ENCODE data around the gene HECTD1. TPM values are rescaled to one million over a fixed set of nuclear protein-coding genes. Genes with fewer than 3 reads are reported as not detected.
A peak's percentile ranks its signal among the peaks of the same experiment; 100 is the strongest.
"Not testable (repeated sequence)": the region's sequence is repeated elsewhere in the genome, so short reads cannot be mapped to it uniquely, and the experiment has no call there.

The HECTD1 gene
- total RNA-seq, 1 donor from 2014 or later = 143 TPM

DNA sequence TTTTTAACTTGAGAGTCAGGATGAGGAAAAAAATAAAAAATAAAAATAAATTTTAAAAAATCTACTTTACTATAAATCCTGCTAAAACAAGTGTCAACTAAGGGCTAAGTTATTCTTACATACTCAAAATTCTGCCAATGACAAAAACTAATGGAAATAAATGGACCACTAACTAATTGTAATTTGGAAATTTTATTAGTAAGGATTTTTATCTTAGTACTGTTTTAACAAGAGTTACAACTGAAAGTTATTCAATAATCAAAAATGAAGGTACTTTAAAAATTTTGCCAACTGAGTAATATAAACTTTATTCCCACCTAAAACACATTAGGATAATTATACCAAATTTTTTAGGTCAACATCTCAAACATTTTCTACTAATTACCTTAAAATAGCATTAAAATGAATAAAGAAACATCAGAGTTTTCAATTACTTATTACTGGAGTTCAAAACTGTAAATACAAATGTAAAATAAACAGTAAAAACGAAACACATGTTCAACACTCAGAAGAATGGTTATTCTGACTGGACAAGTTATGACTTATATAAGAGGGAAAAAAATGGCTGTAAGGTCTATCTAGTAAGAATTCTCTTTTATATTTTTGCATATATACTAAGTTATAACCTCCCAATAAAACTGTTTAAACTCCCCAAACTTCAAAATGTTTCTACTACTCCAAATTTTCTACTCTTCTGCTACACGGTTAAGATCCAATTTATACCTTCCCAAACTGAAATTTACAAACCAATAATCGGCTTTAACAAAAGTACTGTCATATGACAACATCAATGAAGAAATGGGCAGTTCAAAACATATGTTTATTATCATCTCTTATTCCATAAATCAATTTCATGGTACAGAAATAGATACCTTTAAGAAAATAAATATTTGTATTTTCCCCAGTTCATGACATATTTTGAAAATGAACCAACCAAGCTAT lies 2.7 kb downstream of the HECTD1 start:
- Mint-ChIP-seq H3K36me3 (peaks cover 30% of the 10 kb centered on the region), H3K4me1 (ENCODE audit: unreplicated experiment) (peaks cover 18% of the 10 kb centered on the region), H3K9me3 (no peaks in the 10 kb centered on the region), H3K27me3 (no peaks in the 10 kb centered on the region), H3K27ac (peak overlapping the region; percentile 41), H3K4me3 (peak overlapping the region; percentile 86)
- DNase-seq (ENCODE audit: extremely low spot score, unreplicated experiment) = no peak
- TF ChIP-seq, protein P1, sequence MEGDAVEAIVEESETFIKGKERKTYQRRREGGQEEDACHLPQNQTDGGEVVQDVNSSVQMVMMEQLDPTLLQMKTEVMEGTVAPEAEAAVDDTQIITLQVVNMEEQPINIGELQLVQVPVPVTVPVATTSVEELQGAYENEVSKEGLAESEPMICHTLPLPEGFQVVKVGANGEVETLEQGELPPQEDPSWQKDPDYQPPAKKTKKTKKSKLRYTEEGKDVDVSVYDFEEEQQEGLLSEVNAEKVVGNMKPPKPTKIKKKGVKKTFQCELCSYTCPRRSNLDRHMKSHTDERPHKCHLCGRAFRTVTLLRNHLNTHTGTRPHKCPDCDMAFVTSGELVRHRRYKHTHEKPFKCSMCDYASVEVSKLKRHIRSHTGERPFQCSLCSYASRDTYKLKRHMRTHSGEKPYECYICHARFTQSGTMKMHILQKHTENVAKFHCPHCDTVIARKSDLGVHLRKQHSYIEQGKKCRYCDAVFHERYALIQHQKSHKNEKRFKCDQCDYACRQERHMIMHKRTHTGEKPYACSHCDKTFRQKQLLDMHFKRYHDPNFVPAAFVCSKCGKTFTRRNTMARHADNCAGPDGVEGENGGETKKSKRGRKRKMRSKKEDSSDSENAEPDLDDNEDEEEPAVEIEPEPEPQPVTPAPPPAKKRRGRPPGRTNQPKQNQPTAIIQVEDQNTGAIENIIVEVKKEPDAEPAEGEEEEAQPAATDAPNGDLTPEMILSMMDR (conservative IDR thresholded peaks at IDR 0.05) = no peak

DNA sequence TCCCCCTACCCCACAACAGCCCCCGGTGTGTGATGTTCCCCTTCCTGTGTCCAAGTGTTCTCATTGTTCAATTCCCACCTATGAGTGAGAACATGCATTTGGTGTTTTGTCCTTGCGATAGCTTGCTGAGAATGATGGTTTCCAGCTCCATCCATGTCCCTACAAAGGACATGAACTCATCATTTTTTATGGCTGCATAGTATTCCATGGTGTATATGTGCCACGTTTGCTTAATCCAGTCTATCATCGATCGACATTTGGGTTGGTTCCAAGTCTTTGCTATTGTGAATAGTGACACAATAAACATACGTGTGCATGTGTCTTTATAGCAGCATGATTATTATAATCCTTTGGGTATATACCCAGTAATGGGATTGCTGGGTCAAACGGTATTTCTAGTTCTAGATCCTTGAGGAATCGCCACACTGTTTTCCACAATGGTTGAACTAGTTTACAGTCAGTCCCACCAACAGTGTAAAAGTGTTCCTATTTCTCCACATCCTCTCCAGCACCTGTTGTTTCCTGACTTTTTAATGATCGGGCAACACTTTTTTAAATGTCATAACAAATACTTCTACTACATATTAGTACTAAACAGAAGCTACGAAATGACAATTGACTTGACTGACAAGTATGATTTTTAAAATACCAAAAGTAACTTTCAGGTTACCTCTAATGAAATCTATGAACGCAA lies 3.5 kb downstream of the HECTD1 start:
- not testable (repeated sequence) for DNase-seq (ENCODE audit: extremely low spot score, unreplicated experiment); H3K27ac Mint-ChIP-seq; H3K4me3 Mint-ChIP-seq; H3K27me3 Mint-ChIP-seq; H3K9me3 Mint-ChIP-seq
- Mint-ChIP-seq H3K4me1 (ENCODE audit: unreplicated experiment) (peaks cover 14% of the 10 kb centered on the region), H3K36me3 (peaks cover 32% of the 10 kb centered on the region)

DNA sequence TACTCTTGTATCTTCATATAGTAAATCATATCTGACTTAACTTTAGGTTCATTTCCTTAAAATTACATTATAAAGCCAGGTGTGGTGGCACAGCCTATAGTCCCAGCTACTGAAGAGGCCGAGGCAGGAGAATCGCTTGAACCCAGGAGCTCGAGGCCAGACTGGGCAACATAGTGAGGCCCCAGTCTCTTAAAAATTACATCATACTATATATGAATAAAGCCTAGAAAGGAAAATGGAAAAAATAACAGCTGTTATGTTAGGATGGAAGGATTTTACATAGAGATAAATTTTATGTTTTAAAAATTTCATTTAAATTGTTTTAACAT lies 4.2 kb downstream of the HECTD1 start:
- Mint-ChIP-seq H3K36me3 (peaks cover 32% of the 10 kb centered on the region), H3K27ac (no peak overlapping the region), H3K4me1 (ENCODE audit: unreplicated experiment) (peaks cover 10% of the 10 kb centered on the region), H3K4me3 (no peak overlapping the region), H3K9me3 (no peaks in the 10 kb centered on the region), H3K27me3 (no peaks in the 10 kb centered on the region)
- no peak for DNase-seq (ENCODE audit: extremely low spot score, unreplicated experiment)
- TF ChIP-seq, protein P1 (conservative IDR thresholded peaks at IDR 0.05) = no peak

DNA sequence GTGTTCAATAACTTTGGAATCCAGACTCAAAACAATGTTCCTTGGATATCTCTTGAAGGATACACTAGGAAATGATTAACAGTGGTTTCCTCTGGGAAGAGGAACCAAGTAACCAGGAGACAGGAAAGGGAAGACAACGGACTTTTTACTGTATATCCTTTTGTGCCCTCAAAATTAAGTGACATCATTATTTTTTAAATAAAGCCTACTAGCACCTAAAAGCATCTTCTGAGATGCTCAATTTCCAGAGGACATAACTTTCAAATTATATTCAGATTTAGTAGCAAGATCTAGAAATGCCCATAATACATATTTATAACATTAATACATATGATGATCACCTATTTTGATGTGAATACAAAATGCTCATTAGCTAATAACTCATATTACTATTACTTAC lies 6.5 kb downstream of the HECTD1 start:
- H3K9me3 Mint-ChIP-seq = no peaks in the 10 kb centered on the region
- no peak overlapping the region for H3K4me3 Mint-ChIP-seq
- H3K4me1 Mint-ChIP-seq (ENCODE audit: unreplicated experiment) = peaks cover 20% of the 10 kb centered on the region
- TF ChIP-seq, protein P1 (conservative IDR thresholded peaks at IDR 0.05) = no peak
- no peak overlapping the region for H3K27ac Mint-ChIP-seq
- no peak for DNase-seq (ENCODE audit: extremely low spot score, unreplicated experiment)
- no peaks in the 10 kb centered on the region for H3K27me3 Mint-ChIP-seq
- H3K36me3 Mint-ChIP-seq = peaks cover 46% of the 10 kb centered on the region

DNA sequence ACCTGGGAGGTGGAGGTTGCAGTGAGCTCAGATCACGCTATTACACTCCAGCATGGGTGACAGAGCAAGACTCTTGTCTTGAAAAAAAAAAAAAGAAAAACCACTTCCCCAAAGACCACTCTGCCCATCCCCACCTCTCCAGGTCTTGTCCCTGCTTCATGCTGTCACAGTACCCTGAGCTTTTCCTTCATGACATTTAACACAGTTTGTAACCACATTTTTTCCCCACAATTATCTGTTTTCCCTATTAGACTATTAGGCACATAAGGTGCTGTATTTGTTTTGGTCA lies 6.9 kb downstream of the HECTD1 start:
- Mint-ChIP-seq H3K4me1 (ENCODE audit: unreplicated experiment) (peaks cover 20% of the 10 kb centered on the region), H3K36me3 (peaks cover 46% of the 10 kb centered on the region), H3K27me3 (no peaks in the 10 kb centered on the region), H3K27ac (no peak overlapping the region), H3K4me3 (no peak overlapping the region), H3K9me3 (no peaks in the 10 kb centered on the region)
- no peak for DNase-seq (ENCODE audit: extremely low spot score, unreplicated experiment)
- TF ChIP-seq, protein P1 (conservative IDR thresholded peaks at IDR 0.05) = no peak

DNA sequence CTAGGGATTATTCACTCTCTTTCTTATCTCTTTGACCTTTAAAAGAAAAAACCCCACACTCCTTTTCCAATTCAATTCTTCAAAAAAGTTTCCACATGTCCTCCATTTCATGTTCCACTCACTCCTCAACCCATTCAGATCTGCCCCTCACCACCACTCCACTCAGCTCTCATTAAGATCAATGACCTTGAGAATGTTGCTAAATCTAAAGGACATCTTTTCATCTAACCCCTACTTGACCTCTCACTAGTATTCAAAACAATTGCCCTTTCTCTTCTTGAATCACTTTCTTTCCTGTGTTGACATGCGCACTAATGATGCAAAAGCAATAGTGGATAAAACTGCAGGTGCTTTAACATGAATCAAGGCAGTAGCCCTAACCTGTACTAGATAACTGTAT lies 9.9 kb downstream of the HECTD1 start:
- H3K4me3 Mint-ChIP-seq = no peak overlapping the region
- H3K27me3 Mint-ChIP-seq = no peaks in the 10 kb centered on the region
- H3K27ac Mint-ChIP-seq = no peak overlapping the region
- H3K4me1 Mint-ChIP-seq (ENCODE audit: unreplicated experiment) = peaks cover 14% of the 10 kb centered on the region
- H3K36me3 Mint-ChIP-seq = peaks cover 36% of the 10 kb centered on the region
- H3K9me3 Mint-ChIP-seq = no peaks in the 10 kb centered on the region
- DNase-seq (ENCODE audit: extremely low spot score, unreplicated experiment) = no peak
- TF ChIP-seq, protein P1 (conservative IDR thresholded peaks at IDR 0.05) = no peak
